CD4-positive, alpha-beta T cell (primary cell): ENCODE measurements around the gene C6orf141. TPM values are rescaled to one million over a fixed set of nuclear protein-coding genes. Genes with fewer than 3 reads are reported as not detected.

ENCODE experiments used
- ATAC-seq: fragments of 200-7000 bp; cut with Tn5 transposase; one replicate; pipeline ENCODE4 v1.10.0; 2022; ENCODE audit warnings: mild to moderate bottlenecking; ENCODE audit not compliant: poor library complexity
- CTCF ChIA-PET: fragments of 350-600 bp; sonication (Branson Sonifier 250); formaldehyde crosslinking; loops from one replicate; lab custom pipeline; 2021; ENCODE audit warnings: antibody characterized with exemption, inconsistent platforms; lab: Charles Lee
- POLR2A ChIA-PET: fragments of 350-600 bp; sonication (Branson Sonifier 250); formaldehyde crosslinking; loops from one replicate; lab custom pipeline; 2021; ENCODE audit warnings: antibody characterized with exemption, inconsistent platforms; lab: Charles Lee
- DNase-seq, 14 experiments: peaks; one replicate each; pipeline ENCODE4 v3.0.0-alpha.2; 2013 to 2020; ENCODE audit warnings: mixed read lengths in 2 of 14
- H3K27ac ChIP-seq, 2 donors: one replicate each; pipeline versions ENCODE4 v1.5.1 to v1.7.0; 2013; ENCODE audit warnings: low read length in 2 of 2, low read depth in 1 of 2, mild to moderate bottlenecking in 1 of 2
- H3K27me3 ChIP-seq, 2 experiments: 1 replicate in 1 of 2; 2 replicates in 1 of 2; pipeline versions ENCODE4 v1.6.1 to v1.7.0; 2013; ENCODE audit warnings: low read length in 2 of 2, control low read depth in 1 of 2, mild to moderate bottlenecking in 1 of 2, moderate library complexity in 1 of 2; ENCODE audit not compliant: insufficient read depth in 2 of 2, control insufficient read depth in 1 of 2
- H3K36me3 ChIP-seq: one replicate; pipeline ENCODE4 v1.6.1; 2013; ENCODE audit warnings: low read length, control low read depth; ENCODE audit not compliant: insufficient read depth
- H3K4me1 ChIP-seq: one replicate; pipeline ENCODE4 v1.6.1; 2013; ENCODE audit warnings: low read length, control low read depth; ENCODE audit not compliant: insufficient read depth
- H3K4me3 ChIP-seq: one replicate; pipeline ENCODE4 v1.5.1; 2013; ENCODE audit warnings: mild to moderate bottlenecking, low read length, moderate library complexity
- H3K9me3 ChIP-seq, 2 experiments: 1 replicate in 1 of 2; 2 replicates in 1 of 2; pipeline versions ENCODE4 v1.6.1 to v1.7.0; 2013; ENCODE audit warnings: low read length in 2 of 2, mild to moderate bottlenecking in 2 of 2, control low read depth in 1 of 2, moderate library complexity in 1 of 2; ENCODE audit not compliant: control insufficient read depth in 1 of 2, insufficient read depth in 1 of 2
- H3K27ac Mint-ChIP-seq: one replicate; pipeline ENCODE4 v1.8.0; 2020; ENCODE audit warnings: mixed read lengths
- H3K27me3 Mint-ChIP-seq: one replicate; pipeline ENCODE4 v1.8.0; 2021; ENCODE audit warnings: mixed read lengths
- H3K36me3 Mint-ChIP-seq: one replicate; pipeline ENCODE4 v1.8.0; 2021; ENCODE audit warnings: low read depth, mixed read lengths
- H3K4me1 Mint-ChIP-seq: one replicate; pipeline ENCODE4 v1.8.0; 2021; ENCODE audit warnings: low read depth, mixed read lengths
- H3K4me3 Mint-ChIP-seq: one replicate; pipeline ENCODE4 v1.8.0; 2020; ENCODE audit warnings: mild to moderate bottlenecking, mixed read lengths
- H3K9me3 Mint-ChIP-seq: one replicate; pipeline ENCODE4 v1.8.0; 2020; ENCODE audit warnings: mixed read lengths
- intact Hi-C, 2 experiments: fragments of 100-400 bp; cut with DNase I in 1 of 2; cut with micrococcal nuclease in 1 of 2; formaldehyde crosslinking; loops; one replicate each; pipeline versions ENCODE4 v1.15.1 to v1.9.0; 2023 to 2025; cut with DNase I, micrococcal nuclease
- total RNA-seq, 174 experiments: library from RNA in 2 of 174; stranded (reverse) in 2 of 174; gene quantifications; one replicate each; pipeline ENCODE4 v1.2.3 and lab custom pipeline; 2021 to 2026
- TF ChIP-seq, protein P1 (sequence below): fragments of 200-600 bp; IDR thresholded peaks from one replicate; pipeline ENCODE4 v1.8.0; 2022; ENCODE audit warnings: antibody characterized with exemption, mild to moderate bottlenecking

Gene C6orf141
- total RNA-seq, 2 experiments from 2014 or later, result not detected

DNA sequence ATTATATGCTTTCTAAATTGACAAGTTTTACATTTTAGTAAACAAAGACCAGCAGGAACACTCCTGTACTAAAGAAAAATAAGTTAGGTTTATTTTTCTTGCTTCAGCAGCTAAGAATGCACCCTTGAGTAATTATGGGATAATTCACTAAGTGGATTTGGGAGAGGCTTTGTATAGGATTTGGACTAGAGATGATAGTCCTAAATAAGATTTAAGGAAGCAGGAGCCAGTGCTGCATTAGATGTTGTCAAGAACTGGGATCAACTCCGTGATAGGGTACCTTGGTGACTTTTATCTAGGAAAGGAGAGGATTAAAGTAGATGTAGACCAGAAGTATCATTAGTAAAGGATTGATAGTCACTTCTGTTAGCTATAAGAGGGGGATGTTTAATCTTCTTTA, 4.1 kb upstream of the C6orf141 start:
- ChIA-PET POLR2A (no interaction called here), CTCF (no interaction called here)
- H3K4me1 ChIP-seq, result peaks cover 14% of the 10 kb centered on the region
- no peak overlapping the region for H3K4me3 Mint-ChIP-seq
- no peaks in the 10 kb centered on the region for H3K36me3 Mint-ChIP-seq
- no peak overlapping the region for H3K4me3 ChIP-seq
- no peaks in the 10 kb centered on the region for H3K9me3 Mint-ChIP-seq
- H3K27ac ChIP-seq, result no peak overlapping the region
- no peak overlapping the region for H3K27ac Mint-ChIP-seq
- no peak for ATAC-seq
- peaks cover 10% of the 10 kb centered on the region for H3K4me1 Mint-ChIP-seq
- peaks cover 18 to 20% of the 10 kb centered on the region in 2 experiments for H3K27me3 ChIP-seq
- peaks cover 42% of the 10 kb centered on the region for H3K27me3 Mint-ChIP-seq
- no peak for DNase-seq
- intact Hi-C loops, result no loop called here
- no peaks in the 10 kb centered on the region for H3K36me3 ChIP-seq
- TF ChIP-seq, protein P1, sequence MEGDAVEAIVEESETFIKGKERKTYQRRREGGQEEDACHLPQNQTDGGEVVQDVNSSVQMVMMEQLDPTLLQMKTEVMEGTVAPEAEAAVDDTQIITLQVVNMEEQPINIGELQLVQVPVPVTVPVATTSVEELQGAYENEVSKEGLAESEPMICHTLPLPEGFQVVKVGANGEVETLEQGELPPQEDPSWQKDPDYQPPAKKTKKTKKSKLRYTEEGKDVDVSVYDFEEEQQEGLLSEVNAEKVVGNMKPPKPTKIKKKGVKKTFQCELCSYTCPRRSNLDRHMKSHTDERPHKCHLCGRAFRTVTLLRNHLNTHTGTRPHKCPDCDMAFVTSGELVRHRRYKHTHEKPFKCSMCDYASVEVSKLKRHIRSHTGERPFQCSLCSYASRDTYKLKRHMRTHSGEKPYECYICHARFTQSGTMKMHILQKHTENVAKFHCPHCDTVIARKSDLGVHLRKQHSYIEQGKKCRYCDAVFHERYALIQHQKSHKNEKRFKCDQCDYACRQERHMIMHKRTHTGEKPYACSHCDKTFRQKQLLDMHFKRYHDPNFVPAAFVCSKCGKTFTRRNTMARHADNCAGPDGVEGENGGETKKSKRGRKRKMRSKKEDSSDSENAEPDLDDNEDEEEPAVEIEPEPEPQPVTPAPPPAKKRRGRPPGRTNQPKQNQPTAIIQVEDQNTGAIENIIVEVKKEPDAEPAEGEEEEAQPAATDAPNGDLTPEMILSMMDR, result no peak
- peaks cover 0 to 10% of the 10 kb centered on the region in 2 experiments for H3K9me3 ChIP-seq

DNA sequence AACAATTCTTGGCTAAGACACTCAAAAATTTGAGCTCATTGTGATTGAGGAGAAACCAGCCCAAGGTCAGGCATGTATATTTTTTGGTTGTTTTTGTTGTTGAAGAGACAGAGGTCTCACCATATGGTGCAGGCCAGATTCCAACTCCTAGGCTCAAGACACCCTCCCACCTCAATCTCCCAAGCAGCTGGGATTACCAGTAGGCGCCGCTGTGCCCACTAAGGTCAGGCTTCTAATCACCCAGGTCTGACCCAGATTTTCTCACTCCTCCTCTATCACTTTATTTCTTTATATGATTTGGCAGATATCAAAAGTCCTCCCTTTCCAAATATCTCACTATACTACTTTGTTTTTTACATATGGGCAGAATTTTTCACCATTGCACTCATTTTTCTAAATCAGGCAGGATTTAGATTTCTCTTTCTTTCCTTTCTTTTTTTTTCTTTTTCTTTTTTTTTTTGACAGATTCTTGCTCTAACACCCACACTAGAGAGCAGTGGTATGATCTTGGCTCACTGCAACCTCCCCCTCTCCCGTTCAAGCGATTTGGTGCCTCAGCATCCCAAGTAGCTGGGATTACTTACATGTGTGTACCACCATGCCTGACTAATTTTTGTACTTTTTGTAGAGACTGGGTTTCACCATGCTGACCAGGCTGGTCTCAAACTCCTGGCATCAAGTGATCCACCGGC, 1.7 kb upstream of the C6orf141 start:
- Mint-ChIP-seq H3K27me3 (peaks cover 52% of the 10 kb centered on the region), H3K9me3 (no peaks in the 10 kb centered on the region), H3K4me3 (no peak overlapping the region), H3K36me3 (no peaks in the 10 kb centered on the region), H3K4me1 (peaks cover 17% of the 10 kb centered on the region), H3K27ac (no peak overlapping the region)
- DNase-seq, result no peak
- peaks cover 0 to 10% of the 10 kb centered on the region in 2 experiments for H3K9me3 ChIP-seq
- H3K36me3 ChIP-seq, result no peaks in the 10 kb centered on the region
- intact Hi-C loops, result no loop called here
- H3K4me3 ChIP-seq, result no peak overlapping the region
- ATAC-seq, result no peak
- peaks cover 15% of the 10 kb centered on the region for H3K4me1 ChIP-seq
- no peak overlapping the region for H3K27ac ChIP-seq
- TF ChIP-seq, protein P1, result no peak
- peaks cover 20 to 27% of the 10 kb centered on the region in 2 experiments for H3K27me3 ChIP-seq
- POLR2A ChIA-PET, result no interaction called here
- CTCF ChIA-PET, result no interaction called here

DNA sequence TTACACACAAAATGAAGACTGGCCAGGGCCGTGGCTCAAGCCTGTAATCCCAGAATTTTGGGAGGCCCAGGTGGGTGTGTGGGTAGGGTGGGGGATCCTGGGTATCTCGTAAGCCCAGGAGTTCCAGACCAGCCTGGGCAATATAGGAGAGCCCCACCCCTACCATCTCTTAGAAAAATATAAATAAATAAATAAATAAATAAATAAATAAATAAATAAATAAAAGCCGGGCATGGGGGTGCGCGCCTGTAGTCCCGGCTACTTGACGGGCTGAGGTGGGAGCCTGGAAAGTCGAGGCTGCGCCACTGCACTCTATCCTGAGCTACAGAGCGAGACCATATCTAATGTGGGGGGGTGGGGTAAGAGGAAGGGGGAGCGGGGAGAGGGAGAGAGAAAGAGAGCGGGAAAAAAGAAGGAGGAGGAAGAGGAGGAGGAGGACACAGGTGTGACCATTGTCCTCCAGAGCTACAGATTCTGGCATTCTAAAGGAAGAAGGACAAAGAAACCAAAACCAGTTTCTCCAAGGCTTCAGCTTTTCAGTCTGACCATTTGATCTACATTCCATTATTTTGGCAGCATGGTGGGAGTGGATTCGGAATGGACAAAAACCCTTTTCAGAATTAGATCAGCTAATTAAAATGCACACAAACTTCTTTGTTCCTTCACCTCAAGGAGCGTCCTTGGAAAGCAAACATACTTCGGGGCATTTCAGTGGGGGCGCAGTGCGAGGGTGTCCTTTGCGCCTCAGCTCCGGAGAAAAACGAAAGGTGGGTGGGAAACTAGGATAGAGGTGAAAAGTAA, 577 bp upstream of the C6orf141 start:
- Mint-ChIP-seq H3K4me3 (peak overlapping the region; percentile 72), H3K36me3 (no peaks in the 10 kb centered on the region), H3K27me3 (peaks cover 52% of the 10 kb centered on the region), H3K4me1 (peaks cover 17% of the 10 kb centered on the region), H3K27ac (no peak overlapping the region), H3K9me3 (no peaks in the 10 kb centered on the region)
- Histone ChIP-seq H3K9me3 (peaks cover 0 to 10% of the 10 kb centered on the region in 2 experiments), H3K27ac (no peak overlapping the region), H3K4me3 (peak overlapping the region; percentile 40), H3K4me1 (peaks cover 15% of the 10 kb centered on the region), H3K27me3 (peaks cover 22 to 27% of the 10 kb centered on the region in 2 experiments), H3K36me3 (no peaks in the 10 kb centered on the region)
- no peak for ATAC-seq
- no peak for DNase-seq
- CTCF ChIA-PET, result no interaction called here
- POLR2A ChIA-PET, result no interaction called here
- intact Hi-C loops, result no loop called here
- TF ChIP-seq, protein P1, result no peak
